A549 (cell line): ENCODE results near the gene RCCD1.

Experiments used
- CBX8 ChIP-seq: fragments of 200-600 bp; sonication (generic); IDR thresholded peaks from 2 replicates; pipeline ENCODE4 v1.6.1; 2016
- CTCF ChIP-seq: fragments of >200 bp; sonication (Bioruptor Twin); formaldehyde crosslinking; IDR thresholded peaks from 3 replicates; pipeline ENCODE4 v1.5.1; 2016
- EP300 ChIP-seq, 2 experiments: fragments of >200 bp; sonication (Bioruptor Twin); formaldehyde crosslinking; IDR thresholded peaks; 2 replicates in 1 of 2; 3 replicates in 1 of 2; pipeline ENCODE4 v1.6.1; 2016 to 2017
- GATA3 ChIP-seq: IDR thresholded peaks from 2 replicates; pipeline ENCODE4 v1.6.1; 2012; ENCODE audit warnings: borderline replicate concordance
- MAZ ChIP-seq: fragments of 150-350 bp; IDR thresholded peaks from 2 replicates; pipeline ENCODE4 v1.6.1; 2014; ENCODE audit warnings: antibody characterized with exemption, low read depth, low read length, borderline replicate concordance
- POLR2A ChIP-seq: IDR thresholded peaks from 2 replicates; pipeline ENCODE4 v1.6.1; 2012; ENCODE audit warnings: mild to moderate bottlenecking, low read length
- POLR2AphosphoS2 ChIP-seq: conservative IDR thresholded peaks from 2 replicates; pipeline ENCODE4 v1.6.1; 2012; ENCODE audit warnings: low read length, improper control_type of control experiment, inconsistent platforms
- RAD21 ChIP-seq, 2 experiments: fragments of >200 bp in 1 of 2; sonication (Bioruptor Twin) in 1 of 2; formaldehyde crosslinking in 1 of 2; IDR thresholded peaks in 1 of 2; conservative IDR thresholded peaks in 1 of 2; 2 replicates in 1 of 2; 3 replicates in 1 of 2; pipeline ENCODE4 v1.6.1; 2012 to 2018; ENCODE audit warnings: inconsistent platforms in 1 of 2
- RARB ChIP-seq: fragments of 250-450 bp; sonication (Bioruptor Pico); IDR thresholded peaks from 2 replicates; pipeline ENCODE4 v1.8.0; 2021; ENCODE audit warnings: mild to moderate bottlenecking, moderate library complexity
- RCOR1 ChIP-seq: fragments of 150-350 bp; IDR thresholded peaks from 2 replicates; pipeline ENCODE4 v1.6.1; 2014; ENCODE audit warnings: antibody characterized with exemption, low read length, low read depth
- REST ChIP-seq: fragments of 200-600 bp; sonication (generic); IDR thresholded peaks from 2 replicates; pipeline ENCODE4 v1.6.1; 2016; ENCODE audit warnings: antibody characterized with exemption, mild to moderate bottlenecking, moderate library complexity
- USF2 ChIP-seq: fragments of 450-650 bp; IDR thresholded peaks from 2 replicates; pipeline ENCODE4 v1.6.1; 2014; ENCODE audit warnings: antibody characterized with exemption

GRCh38 chr15:90998737-90999136 is 44.1 kb downstream of the RCCD1 start:
- TF ChIP-seq GATA3 (no peak), MAZ (no peak), POLR2A (no peak), EP300 (IDR thresholded peaks at IDR 0.05) (no peak), CTCF (no peak), REST (no peak), USF2 (no peak), RAD21 (conservative IDR thresholded peaks at IDR 0.05 in 1 of 2, IDR thresholded peaks at IDR 0.05 in 1 of 2) (no peak), POLR2AphosphoS2 (no peak), CBX8 (no peak), RCOR1 (no peak), RARB (CRISPR knock-in tag) (no peak)
